ENCODE data around the gene CDHR2. TPM values are rescaled to one million over a fixed set of nuclear protein-coding genes. Genes with fewer than 3 reads are reported as not detected.

CDHR2 gene
- total RNA-seq, 1 experiment from 2014 or later, result 0.10 TPM

DNA sequence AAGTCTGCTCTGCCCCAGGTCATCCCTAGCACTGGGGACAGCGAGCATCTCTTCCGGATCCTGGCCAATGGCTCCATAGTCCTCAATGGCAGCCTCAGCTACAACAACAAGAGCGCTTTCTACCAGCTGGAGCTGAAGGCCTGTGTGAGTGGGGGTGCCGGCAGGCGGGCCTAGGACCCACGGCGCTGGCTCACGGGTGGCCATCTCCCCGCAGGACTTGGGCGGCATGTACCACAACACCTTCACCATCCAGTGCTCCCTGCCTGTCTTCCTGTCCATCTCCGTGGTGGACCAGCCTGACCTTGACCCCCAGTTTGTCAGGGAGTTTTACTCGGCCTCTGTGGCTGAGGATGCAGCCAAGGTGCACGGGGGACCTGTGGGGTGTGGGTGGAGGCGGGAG, 25.9 kb downstream of the CDHR2 start:
- peaks cover 0 to 18% of the 10 kb centered on the region in 2 experiments; a peak in 2 of 4 replicates for H3K4me1 ChIP-seq (ENCODE audit: control insufficient read depth in 1 of 2, insufficient read depth in 2 of 2, low read length in 2 of 2)
- no peaks in the 10 kb centered on the region for H3K9me3 ChIP-seq (ENCODE audit: control insufficient read depth in 1 of 2, insufficient read depth in 1 of 2, low read depth in 1 of 2, low read length in 2 of 2)
- POLR2A ChIA-PET, result no interaction called here
- no peaks in the 10 kb centered on the region for H4K20me1 ChIP-seq (ENCODE audit: insufficient read depth)
- H3K4me2 ChIP-seq (ENCODE audit: low read length), result no peak overlapping the region
- CTCF ChIA-PET, result interaction anchor here (1.0 kb wide), 1 partner anchor 86 kb away, joined by 4 read pairs; no protein-coding TSS in a partner anchor
- ATAC-seq (no peak), DNase-seq (ENCODE audit: low read depth, low spot score) (no peak)
- no peaks in the 10 kb centered on the region for H3K9me2 ChIP-seq (ENCODE audit: insufficient read depth)
- intact Hi-C loops (cut with micrococcal nuclease), result no loop called here
- no peak overlapping the region for H3K27ac ChIP-seq (ENCODE audit: low read depth, low read length)
- no TSS peak for BruUV-seq (replicated peaks)
- no peak overlapping the region for H3K9ac ChIP-seq (ENCODE audit: low read length)
- H2AFZ ChIP-seq (ENCODE audit: low read depth, low read length, poor library complexity, severe bottlenecking), result no peak overlapping the region
- H3K4me3 ChIP-seq (replicated peaks in 1 of 2; ENCODE audit: low read depth in 1 of 2, low read length in 2 of 2), result no peak overlapping the region
- H3K36me3 ChIP-seq (ENCODE audit: control insufficient read depth in 1 of 2, insufficient read depth in 2 of 2, low read length in 2 of 2), result no peaks in the 10 kb centered on the region
- no peaks in the 10 kb centered on the region for H3K79me2 ChIP-seq (ENCODE audit: insufficient read depth, low read length)
- TF ChIP-seq EGR1 (IDR thresholded peaks at IDR 0.05; ENCODE audit: low read depth) (no peak), ZNF274 (IDR thresholded peaks at IDR 0.05; ENCODE audit: low read depth, low read length) (no peak), CBX3 (IDR thresholded peaks at IDR 0.05; ENCODE audit: low read depth) (no peak), JUND (IDR thresholded peaks at IDR 0.05) (no peak), YY1 (IDR thresholded peaks at IDR 0.05; ENCODE audit: extremely low read depth, insufficient replicate concordance, low read depth, low read length) (no peak), RAD21 (IDR thresholded peaks at IDR 0.05; ENCODE audit: low read depth) (no peak), POLR2AphosphoS5 (IDR thresholded peaks at IDR 0.05; ENCODE audit: low read depth, low read length) (no peak), FOSL1 (IDR thresholded peaks at IDR 0.05; ENCODE audit: low read depth) (no peak), EZH2phosphoT487 (IDR thresholded peaks at IDR 0.05; ENCODE audit: borderline replicate concordance) (no peak), TCF7L2 (IDR thresholded peaks at IDR 0.05; ENCODE audit: borderline replicate concordance, extremely low read depth, insufficient read depth, insufficient read length) (no peak), CTCF (IDR thresholded peaks at IDR 0.05 in 2 of 3, conservative IDR thresholded peaks at IDR 0.05 in 1 of 3; ENCODE audit: borderline replicate concordance in 1 of 3, insufficient read depth in 1 of 3, low read depth in 2 of 3, low read length in 2 of 3) (no peak), ELF1 (IDR thresholded peaks at IDR 0.05; ENCODE audit: borderline replicate concordance, low read depth) (no peak), SRF (IDR thresholded peaks at IDR 0.05; ENCODE audit: low read depth) (no peak), ZBTB33 (IDR thresholded peaks at IDR 0.05; ENCODE audit: extremely low read depth, insufficient replicate concordance, low read length) (no peak), POLR2A (IDR thresholded peaks at IDR 0.05; ENCODE audit: borderline replicate concordance, extremely low read depth, insufficient read depth, insufficient read length) (no peak)
- TF ChIP-seq, protein P1, sequence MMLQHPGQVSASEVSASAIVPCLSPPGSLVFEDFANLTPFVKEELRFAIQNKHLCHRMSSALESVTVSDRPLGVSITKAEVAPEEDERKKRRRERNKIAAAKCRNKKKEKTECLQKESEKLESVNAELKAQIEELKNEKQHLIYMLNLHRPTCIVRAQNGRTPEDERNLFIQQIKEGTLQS (IDR thresholded peaks at IDR 0.05), result no peak
- RAD21 ChIA-PET (ENCODE audit: low non-redundant PET in 1 of 2, low total read pairs in 2 of 2, uncharacterized antibody in 2 of 2, unreplicated experiment in 2 of 2), result no interaction called here
- no peaks in the 10 kb centered on the region for H3K27me3 ChIP-seq (ENCODE audit: insufficient read depth, low read length)

All from HCT116 (cell line).